HG03095 (cell line): Measurements from ENCODE around the gene MREG.

Experiments
- ATAC-seq: cut with Tn5 transposase; IDR thresholded peaks from one replicate; pipeline ENCODE4 v1.9.1; 2021; ENCODE audit warnings: moderate library complexity; ENCODE audit not compliant: unreplicated experiment

The MREG gene

DNA sequence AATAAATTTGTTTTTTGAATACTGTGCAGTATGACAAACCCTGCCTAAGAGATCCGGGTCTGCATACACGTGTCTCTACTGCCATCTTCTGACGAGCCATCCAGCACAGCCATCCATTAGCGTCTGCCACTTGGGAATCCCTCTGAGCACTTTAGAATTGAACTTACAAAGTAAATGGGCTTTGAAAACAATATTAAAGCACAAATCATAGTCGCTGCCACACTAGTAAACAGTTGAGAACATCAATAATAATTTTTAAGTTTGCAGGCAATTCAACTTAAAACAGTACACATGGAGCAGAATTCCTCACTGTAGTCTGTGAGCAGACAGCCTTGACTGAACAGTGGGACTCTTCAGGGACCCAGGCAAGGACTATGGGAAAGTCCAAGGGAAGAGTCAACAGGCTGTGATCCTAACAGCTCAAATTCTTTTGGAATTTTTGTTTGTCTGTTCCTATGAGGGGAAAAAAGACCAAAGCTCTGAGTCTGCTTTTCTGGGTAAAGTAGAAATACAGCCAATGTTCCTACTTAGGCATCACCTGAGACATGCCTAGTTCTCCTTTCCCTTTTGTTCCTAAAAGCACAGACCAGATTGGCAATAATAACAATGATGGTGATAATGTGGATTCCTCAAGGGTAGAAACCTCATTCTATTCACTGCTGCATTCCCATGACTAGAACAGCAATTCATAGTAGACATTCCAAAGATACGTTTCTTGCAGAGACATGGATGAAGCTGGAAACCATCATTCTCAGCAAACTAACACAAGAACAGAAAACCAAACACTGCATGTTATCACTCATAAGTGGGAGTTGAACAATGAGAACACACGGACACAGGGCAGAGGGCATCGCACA is 92.9 kb downstream of the MREG start:
- ATAC-seq = peak; percentile 46

DNA sequence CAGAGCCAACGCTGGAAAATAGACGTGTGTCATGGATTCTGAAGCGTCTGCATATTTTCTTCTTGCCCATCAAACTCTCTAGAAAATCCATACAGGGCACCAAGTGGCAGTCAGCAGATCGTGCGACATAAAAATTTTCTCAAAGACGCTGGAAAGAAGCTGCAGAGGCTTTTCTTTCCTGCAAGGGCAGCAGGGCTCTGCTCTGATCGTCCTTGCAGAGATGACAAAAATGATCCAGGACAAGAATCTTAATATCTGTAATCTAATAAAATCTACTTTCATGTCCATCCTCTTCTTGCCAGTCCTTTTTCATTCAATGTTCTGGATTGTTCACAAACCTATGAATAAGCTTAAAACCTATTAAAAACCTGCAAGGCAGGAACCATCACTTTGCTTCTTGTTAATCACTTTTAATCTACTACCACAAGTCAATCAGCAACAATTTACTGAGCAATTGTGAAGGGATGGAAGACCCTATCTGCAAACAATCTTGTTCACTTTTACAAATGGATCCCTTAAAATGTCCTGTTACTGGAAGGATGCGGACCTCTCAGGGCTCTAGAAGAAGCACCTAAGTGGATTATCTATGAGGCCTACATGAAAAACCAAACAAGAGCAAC is 93.6 kb downstream of the MREG start:
- no peak for ATAC-seq

GRCh38 chr2:215918901-215919599 is 94.3 kb downstream of the MREG start:
- no peak for ATAC-seq

DNA sequence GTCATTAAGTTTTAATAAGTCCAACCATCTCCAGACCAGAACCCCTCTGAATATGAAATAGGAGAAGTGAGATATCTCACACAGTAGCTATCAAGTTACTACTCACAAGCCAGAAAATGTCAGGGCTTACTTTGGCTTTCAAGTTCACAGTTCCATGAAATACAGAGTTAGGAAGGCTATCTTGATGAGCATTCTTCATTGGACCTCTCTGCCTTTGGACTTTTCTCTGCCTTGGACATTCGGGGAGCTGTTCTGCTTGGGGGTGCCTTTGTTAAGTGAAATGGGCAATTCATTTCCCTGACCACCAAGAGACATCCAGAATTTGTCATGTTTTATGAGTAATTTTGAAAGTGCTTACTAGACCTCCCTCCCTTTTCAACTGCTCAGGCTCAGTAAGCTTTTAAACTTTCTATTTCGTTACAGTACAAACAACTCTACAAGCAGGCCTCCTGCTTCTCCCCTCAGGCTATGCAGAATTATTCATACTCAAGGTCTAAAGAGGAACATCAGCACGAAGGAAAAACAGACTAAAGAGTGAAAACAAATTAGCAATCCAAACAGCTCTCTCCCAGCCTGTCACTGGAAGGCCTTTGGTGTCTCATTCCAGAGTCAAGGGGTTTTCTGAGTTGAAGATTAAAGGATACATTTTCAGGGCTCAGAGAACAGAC is 95.3 kb downstream of the MREG start:
- ATAC-seq = peak; percentile 78

DNA sequence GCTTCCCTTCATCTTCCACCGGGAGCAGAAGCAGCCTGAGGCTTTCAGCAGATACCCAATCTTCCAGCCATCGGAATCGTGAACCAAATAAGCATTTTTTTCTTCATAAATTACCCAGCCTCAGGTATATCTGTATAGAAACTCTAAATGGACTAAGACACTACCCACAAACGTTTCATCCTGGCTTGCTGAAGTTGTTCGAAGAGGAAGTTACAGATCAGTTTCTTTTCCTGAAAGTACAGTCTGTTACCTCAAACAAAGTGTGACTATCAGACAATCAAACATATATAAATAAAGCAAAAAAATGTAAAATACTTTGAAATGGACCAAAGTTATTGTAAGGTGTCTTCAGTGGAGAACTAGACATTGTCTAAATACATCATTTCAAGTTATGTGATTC is 97.9 kb downstream of the MREG start:
- ATAC-seq = no peak

DNA sequence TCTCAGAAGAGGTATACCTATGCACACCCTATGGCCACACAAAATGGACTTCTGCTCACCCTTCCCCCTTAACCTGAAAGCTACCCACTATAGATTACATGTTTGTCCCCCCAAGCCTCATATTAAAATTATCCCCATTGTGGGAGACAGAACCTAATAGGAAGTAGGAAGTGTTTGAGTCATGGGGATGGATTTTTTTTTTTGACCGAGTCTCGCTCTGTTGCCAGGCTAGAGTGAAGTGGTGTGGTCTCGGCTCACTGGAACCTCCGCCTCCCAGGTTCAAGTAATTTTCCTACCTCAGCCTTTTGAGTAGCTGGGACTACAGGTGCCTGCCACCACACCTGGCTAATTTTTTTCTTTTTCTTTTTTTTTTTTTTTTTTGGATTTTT is 98.6 kb downstream of the MREG start:
- ATAC-seq = no peak

- no peak for ATAC-seq
Measured at GRCh38 chr2:215914054-215914776, 99.1 kb downstream of the MREG start.

DNA sequence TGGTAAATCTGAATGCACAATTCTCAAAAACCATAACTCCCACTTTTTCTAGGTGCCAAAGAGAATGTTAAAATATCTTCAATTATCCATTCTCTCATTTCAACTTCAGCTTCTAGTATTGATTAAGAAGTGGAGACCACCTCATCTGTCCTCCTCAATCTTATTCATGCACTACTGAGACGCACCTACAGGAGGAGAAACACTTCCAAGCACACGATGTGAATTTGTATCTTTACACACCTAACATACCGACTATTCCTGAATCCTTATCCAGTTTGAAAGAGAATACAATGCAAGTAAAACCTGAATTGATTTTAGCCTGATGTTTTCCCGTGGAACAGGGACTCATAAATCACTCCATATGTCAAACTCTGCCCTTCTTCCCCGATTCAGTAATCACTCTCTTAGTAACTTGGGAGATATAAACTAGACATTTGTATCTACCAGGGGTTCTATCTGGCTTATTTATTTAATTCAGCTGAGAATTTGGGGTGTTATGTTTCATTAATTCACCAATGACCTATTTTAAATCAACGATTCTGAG is 101.0 kb downstream of the MREG start:
- ATAC-seq = no peak

DNA sequence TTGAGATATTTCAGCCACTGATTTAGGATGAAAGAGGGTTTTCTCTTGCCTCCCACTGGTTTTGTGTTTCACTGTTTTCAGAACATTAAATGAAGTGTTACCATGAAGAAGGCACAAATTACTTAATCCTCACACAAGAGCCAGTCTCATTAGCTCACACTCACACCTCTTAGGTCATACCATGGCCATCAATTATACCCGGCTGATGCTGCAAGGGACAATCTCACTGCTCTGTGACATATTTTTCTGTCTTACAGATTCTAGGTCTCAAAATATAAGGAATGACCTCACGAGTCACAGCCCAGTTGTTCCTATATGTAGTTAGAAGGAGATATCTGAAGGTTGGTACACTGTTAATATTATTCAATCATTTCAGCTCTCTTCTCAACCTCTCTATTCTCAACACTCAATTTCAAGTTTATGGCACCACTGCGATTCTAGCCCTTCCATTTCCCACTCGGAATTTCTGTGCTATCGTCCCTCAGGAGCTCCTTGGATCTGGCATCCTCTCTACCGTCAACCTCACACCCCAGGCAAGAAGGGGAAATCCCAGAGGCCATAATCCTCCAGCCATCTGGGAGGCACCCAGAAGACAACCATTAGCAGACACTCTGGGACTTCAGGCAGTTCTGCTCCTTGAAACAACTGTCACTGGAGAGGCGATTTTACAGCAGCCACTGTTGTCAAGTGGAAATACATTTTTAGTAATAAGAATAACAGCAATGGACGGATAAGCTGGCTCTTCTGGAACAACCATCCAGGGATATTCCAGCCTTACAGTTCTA is 101.9 kb downstream of the MREG start:
- no peak for ATAC-seq

DNA sequence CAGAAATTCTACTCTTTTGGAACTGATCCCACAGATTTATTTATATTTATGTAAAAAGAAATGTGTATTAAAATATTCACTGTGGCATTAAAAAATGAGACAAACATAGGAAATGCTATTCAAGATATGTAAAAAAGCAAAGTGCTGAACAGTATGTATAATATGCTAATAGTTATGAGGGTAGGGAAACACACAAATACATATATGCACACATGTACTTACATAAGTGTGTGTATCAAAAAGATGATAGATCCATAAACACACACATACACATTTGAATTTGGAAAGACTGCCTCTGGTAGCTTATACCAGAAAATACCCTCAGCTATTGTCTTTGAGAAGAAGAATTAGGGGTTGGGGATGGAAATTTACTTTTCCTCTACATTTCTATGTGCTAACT is 103.2 kb downstream of the MREG start:
- no peak for ATAC-seq

- no peak for ATAC-seq
Measured at GRCh38 chr2:215907147-215907546, 106.2 kb downstream of the MREG start.

GRCh38 chr2:215906458-215906857 is 106.9 kb downstream of the MREG start:
- no peak for ATAC-seq

DNA sequence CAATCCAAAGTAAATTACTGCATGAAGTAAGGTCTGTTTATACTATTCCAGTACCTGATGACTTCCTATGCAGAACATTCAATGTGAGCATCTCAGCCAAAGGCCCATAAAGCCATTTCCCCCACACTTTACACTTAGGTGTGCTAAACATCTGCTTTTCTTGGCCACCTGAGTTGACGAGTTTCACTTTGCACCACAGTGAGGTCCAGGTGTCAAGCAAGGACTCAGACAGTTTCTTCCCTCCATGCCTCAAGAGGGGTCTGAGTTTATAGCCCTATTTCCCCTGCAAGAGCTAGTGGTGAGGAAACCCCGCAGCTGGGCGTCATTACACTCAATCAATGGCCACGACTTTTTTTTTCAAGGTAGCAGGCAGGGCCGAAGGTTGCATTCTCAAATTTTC is 107.7 kb downstream of the MREG start:
- no peak for ATAC-seq

- no peak for ATAC-seq
Measured at GRCh38 chr2:215904101-215904500, 109.2 kb downstream of the MREG start.

GRCh38 chr2:215903203-215903602 is 110.1 kb downstream of the MREG start:
- ATAC-seq = no peak

GRCh38 chr2:215901796-215902195 is 111.6 kb downstream of the MREG start:
- ATAC-seq = no peak

GRCh38 chr2:215900843-215901242 is 112.5 kb downstream of the MREG start:
- ATAC-seq = peak; percentile 80

DNA sequence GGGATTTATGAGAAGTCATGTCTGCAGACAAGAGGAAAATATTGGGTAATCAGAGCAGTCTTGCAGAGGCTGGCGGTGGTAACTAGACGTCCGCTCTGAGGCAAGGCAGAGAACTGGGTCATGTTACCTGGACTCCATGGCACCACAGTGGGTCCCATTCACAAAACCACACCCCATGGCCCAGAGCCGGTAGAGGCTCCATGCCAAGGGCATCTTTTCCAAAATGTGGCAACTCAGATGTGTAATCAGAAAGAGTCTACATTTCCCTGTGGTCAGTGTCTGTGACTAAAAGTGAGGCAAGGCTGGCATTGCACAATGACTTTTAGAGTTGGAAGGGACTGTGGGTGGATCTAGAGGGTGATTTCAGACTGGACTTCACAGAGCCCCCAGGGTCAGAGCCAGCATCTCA is 113.1 kb downstream of the MREG start:
- ATAC-seq = no peak

DNA sequence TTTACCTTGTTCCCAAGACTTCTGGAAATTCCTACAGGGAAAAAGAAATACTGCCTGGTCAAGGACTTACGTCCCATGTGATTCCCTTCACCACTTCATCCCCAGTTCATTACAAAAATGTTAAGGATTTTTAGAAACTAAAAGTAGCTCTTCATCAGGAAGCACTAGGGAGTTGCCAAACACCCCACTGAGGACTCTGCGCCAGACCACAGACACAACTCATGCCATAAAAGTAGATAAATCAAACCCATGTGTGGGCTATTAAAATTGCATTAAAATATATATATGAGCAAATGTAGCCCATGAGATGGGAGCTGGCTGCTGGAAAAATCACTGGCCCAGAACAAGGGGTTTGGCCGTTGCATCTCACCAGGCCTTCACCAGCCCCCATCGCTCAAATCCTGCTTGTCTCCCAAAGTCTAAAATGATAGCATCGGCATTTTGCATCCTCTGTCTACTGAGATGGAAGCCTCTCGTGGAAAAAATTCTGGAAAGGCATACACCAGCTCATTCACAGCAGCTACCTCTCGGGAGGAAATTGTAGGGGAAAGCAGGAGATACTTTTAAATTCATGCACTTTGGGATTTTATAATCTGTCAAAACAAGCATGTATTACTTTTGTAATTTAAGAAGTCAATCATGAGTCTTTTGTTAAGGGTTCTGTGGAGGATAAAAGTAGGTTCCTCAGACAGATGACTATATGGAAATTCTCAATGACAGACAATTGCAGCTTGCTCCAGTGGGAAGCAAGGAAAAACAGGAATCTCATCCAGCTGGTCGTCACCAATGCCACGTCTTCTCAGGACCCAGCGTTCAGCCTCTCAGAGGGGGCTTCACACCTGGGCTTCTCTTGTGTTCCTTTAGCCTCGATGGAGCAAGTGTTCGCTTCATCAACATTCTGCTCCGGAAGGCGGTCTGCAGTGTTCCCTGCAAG is 113.9 kb downstream of the MREG start:
- ATAC-seq = no peak
